ENCODE data around the gene HMG20A.

The HMG20A gene

GRCh38 chr15:77515613-77516012 is 94.9 kb downstream of the HMG20A start:
- TF ChIP-seq GATA3 (IDR thresholded peaks at IDR 0.05; ENCODE audit: low read depth, low read length) (no peak), GATA2 (IDR thresholded peaks at IDR 0.05; ENCODE audit: low read depth, low read length) (no peak)

GRCh38 chr15:77516076-77516475 is 95.4 kb downstream of the HMG20A start:
- TF ChIP-seq GATA2 (IDR thresholded peaks at IDR 0.05; ENCODE audit: low read depth, low read length) = no peak
- no peak for TF ChIP-seq GATA3 (IDR thresholded peaks at IDR 0.05; ENCODE audit: low read depth, low read length)

GRCh38 chr15:77516786-77517185 is 96.1 kb downstream of the HMG20A start:
- no peak for TF ChIP-seq GATA2 (IDR thresholded peaks at IDR 0.05; ENCODE audit: low read depth, low read length)
- TF ChIP-seq GATA3 (IDR thresholded peaks at IDR 0.05; ENCODE audit: low read depth, low read length) = no peak

DNA sequence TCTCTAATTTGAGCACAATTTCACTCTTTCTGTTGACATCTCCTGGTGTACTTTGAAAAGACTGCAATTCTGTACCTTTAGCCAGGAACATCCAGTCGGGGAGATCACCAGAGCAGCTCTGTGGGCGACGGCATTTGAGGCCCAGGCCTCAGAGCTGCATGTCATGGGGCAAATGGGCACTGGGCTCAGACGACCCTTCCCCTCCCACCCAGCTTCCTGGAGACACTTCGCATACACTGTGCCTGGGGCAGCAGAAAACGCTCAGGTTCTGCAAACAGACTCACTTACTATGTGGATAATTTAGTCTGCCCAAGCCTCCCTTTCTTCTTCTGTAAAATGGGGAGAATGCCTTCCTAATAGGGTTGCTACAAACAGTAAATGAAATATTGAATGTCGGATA is 96.9 kb downstream of the HMG20A start:
- TF ChIP-seq GATA2 (IDR thresholded peaks at IDR 0.05; ENCODE audit: low read depth, low read length) = no peak
- TF ChIP-seq GATA3 (IDR thresholded peaks at IDR 0.05; ENCODE audit: low read depth, low read length) = no peak

GRCh38 chr15:77518458-77518857 is 97.8 kb downstream of the HMG20A start:
- TF ChIP-seq GATA3 (IDR thresholded peaks at IDR 0.05; ENCODE audit: low read depth, low read length) = no peak

- TF ChIP-seq GATA3 (IDR thresholded peaks at IDR 0.05; ENCODE audit: low read depth, low read length) (no peak), GATA2 (IDR thresholded peaks at IDR 0.05; ENCODE audit: low read depth, low read length) (no peak)
These were observed 98.9 kb downstream of the HMG20A start for GRCh38 chr15:77519540-77519939.

GRCh38 chr15:77521206-77521605 is 100.5 kb downstream of the HMG20A start:
- TF ChIP-seq GATA2 (IDR thresholded peaks at IDR 0.05; ENCODE audit: low read depth, low read length) = no peak
- no peak for TF ChIP-seq GATA3 (IDR thresholded peaks at IDR 0.05; ENCODE audit: low read depth, low read length)

GRCh38 chr15:77525400-77525811 is 104.7 kb downstream of the HMG20A start:
- TF ChIP-seq GATA2 (IDR thresholded peaks at IDR 0.05; ENCODE audit: low read depth, low read length) (no peak), GATA3 (IDR thresholded peaks at IDR 0.05; ENCODE audit: low read depth, low read length) (no peak)

DNA sequence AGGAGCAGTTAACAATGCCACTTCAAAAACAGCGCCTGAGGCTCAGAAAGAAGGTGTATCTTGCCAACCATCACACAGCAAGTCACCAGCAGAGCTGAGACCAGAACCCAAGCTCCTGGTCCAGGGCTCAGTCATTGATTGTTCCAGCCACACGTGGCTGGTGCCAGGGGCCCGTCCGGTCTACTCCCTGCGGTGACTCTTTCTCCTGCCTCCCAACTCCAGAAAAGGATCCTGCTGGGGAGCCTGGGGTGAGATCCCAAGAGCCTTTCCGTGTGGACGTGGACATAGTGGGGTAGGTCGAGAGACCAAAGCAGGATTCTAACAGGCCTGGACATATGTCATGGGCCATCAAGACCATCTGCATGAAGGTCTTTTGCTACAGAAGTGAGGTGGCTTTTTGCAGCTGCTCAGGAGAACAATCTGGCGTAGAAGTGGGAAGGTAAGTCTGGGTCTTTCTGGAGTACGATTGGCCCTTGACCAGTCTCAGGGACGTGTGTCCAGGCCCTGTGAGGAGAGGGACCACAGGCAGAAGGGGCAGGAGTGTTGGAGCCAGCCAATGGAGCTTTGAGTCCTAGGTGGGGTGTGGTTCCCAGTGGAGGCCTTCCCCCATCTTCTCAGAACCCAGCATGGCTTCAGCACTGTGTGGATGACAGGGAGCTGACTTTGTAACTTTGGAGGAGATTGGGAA is 105.4 kb downstream of the HMG20A start:
- TF ChIP-seq GATA3 (IDR thresholded peaks at IDR 0.05; ENCODE audit: low read depth, low read length) (no peak), GATA2 (IDR thresholded peaks at IDR 0.05; ENCODE audit: low read depth, low read length) (no peak)

DNA sequence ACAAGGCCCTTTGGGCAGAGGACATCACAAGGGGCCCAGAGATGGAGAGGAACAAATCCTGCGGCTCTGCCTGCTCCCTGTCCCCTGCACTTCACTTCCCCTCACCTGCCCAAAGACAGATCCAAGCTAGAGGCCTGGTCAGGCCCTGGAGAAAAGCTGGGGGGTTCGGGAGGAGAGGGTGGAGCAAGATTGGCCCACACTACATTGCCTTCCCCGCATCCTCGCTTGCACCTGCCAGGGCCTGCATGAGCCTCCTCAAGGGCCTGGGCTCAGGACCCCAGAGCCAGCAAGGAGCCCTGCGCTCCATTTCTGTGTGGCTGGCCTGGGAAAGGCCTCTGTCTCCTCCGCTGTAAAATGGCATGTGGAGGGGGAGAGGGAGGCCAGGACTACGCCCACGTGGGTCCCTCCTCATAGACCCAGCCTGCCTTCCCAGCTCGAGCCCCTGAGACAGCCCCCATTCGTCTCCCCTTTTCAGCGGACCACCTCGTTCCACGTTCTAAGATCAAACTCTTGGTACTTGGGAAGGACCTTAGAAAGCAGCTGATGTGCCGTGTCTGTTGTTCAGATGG is 106.0 kb downstream of the HMG20A start:
- TF ChIP-seq GATA2 (IDR thresholded peaks at IDR 0.05; ENCODE audit: low read depth, low read length) (no peak), GATA3 (IDR thresholded peaks at IDR 0.05; ENCODE audit: low read depth, low read length) (no peak)

DNA sequence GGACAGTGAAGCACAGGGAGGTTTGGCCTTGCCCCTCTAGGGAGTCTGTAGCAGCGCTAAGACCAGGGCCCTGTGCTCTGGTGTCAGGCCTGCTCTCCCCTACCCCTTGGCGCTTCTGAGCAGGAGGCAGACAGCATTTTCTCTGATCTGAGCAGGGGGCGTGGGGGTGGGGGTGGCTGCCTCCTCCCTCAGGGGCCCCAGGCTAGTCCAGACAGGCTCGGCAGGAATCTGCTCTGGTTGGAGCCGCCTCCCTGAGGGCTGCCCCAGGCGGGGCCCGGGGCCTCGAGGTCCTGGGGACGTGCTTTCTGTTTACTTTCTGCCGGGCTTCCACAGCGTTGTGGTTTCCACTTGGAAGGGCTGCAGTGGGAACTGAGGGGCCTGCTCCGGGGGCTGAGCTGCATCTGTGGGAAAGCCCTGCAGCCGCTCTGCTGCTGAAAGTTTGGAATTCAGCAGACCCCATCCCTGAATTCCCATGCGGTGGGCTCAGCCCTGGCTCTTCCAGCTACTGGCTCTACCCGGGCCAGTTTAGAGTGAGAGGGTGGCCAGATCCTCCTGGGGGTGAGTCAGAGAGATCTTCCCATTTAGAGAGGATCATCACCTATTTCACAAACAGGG is 106.6 kb downstream of the HMG20A start:
- no peak for TF ChIP-seq GATA2 (IDR thresholded peaks at IDR 0.05; ENCODE audit: low read depth, low read length)
- no peak for TF ChIP-seq GATA3 (IDR thresholded peaks at IDR 0.05; ENCODE audit: low read depth, low read length)

DNA sequence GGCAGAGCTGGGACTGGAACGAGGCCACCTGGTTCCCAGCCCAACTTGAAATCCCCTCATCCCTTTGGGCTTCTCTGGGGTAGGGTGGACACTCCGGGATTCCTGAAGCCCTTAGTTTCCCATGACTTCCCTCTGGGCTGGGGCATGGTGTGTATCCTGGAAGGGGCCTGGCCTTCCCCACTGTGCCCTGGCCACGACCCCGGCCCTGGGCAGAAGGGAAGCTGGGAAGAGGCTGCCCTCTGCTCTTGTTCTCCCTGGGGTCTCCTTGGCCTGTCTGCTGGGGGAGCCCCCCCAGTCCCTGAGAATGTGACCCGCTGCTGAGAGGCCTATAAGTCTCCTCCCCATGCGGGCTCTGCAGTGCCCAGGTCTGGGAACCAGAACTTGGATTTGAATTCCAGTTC is 107.1 kb downstream of the HMG20A start:
- TF ChIP-seq GATA3 (IDR thresholded peaks at IDR 0.05; ENCODE audit: low read depth, low read length) = no peak
- no peak for TF ChIP-seq GATA2 (IDR thresholded peaks at IDR 0.05; ENCODE audit: low read depth, low read length)

DNA sequence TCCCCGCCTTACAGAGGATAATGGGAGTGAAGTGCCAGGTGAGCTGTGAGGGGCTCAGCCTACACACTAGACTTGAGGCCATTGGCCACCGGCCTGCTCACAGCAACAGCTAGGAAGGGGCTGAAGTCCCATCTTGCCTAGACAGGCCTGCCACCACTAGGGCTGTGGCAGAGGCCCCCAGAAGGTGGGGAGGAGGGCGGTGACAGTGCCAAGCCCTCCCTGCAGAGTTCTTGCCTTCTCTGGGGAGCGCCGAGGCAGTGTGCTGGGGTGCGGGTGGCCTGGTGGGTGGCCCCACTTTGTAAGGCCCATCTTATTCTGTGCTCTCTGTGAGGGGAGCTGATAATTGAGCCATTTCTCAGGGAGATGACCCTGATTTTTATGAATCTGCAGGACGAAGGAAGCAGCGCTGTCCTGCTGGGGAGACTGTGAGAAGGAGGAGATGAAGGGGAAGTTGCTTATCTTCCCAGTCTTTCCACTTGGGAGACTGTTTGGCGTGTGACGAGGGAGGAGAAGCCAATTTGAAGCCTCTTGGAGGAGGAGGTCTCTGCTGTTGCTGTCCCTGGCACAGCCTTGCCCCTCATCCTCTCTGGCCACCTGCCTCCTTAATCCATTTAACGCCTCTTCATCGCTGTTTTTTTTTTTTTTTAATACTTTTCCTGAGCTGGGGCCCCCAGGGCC is 107.7 kb downstream of the HMG20A start:
- TF ChIP-seq GATA3 (IDR thresholded peaks at IDR 0.05; ENCODE audit: low read depth, low read length) (no peak), GATA2 (IDR thresholded peaks at IDR 0.05; ENCODE audit: low read depth, low read length) (no peak)

DNA sequence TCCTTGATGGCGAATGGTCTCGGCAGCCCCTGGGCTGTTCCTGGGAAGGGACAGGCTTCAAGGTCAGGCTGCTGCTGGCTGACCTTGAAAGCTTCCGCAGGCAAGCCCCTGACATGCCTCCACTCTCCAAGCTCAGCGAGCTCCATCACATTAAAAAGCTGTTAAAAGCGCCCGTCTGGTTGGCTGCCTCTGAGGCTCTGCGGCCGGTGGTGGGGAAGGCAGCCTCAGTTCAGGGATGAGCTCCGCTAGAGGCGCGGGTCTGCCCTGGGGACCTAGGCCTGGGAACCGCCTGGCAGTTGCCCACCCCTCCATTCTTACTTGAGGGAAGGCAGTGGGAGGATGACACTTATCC is 108.3 kb downstream of the HMG20A start:
- TF ChIP-seq GATA2 (IDR thresholded peaks at IDR 0.05; ENCODE audit: low read depth, low read length) (no peak), GATA3 (IDR thresholded peaks at IDR 0.05; ENCODE audit: low read depth, low read length) (no peak)

Measured in SH-SY5Y (cell line).